HG03103 (cell line): ENCODE results near the gene NECTIN2.

Source experiments
- ATAC-seq: cut with Tn5 transposase; IDR thresholded peaks from one replicate; pipeline ENCODE4 v1.9.1; 2021; ENCODE audit warnings: low read depth; ENCODE audit not compliant: unreplicated experiment

Gene NECTIN2

DNA sequence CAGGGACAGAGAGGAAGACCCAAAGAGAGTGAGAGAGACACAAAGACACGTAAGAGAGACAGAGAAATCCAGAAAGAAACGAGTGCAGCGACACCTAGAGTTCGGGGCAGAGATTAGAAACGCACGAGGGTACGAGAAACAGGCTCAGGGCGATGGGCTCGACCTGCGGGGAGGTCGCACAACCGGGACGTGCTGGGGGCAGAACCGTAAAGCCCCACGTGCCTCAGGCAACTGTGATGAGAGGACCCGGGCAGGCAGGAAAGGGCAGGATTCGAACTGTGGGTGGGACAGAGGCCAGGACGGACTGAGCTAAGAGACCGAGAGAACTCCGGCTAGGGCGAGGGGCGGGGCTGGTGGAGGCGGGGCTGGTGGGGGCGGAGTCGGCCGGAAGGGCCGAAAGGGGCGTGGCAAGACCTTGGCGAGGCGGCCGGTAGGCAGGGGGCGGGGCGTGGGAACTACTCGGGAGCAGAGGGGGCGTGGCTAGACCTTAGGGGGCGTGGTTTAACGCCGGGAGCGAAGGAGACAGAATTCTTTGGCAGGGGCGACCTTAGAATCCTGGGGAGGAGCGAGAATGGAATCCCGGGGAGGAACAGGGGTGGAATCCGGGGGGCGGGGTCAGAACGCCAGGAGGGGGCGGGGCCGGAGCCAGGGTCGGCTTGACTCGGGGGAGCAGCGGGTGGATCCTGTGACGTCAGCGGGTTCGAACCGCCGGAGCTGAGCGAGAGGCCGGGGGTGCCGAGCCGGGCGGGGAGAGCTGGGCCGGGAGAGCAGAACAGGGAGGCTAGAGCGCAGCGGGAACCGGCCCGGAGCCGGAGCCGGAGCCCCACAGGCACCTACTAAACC is at the start of gene NECTIN2:
TSS of gene NECTIN2 (plus strand) at position 686 of the 843 bp plus-strand sequence. CDS start 229 bp downstream, outside the sequence.
- ATAC-seq, result no peak

DNA sequence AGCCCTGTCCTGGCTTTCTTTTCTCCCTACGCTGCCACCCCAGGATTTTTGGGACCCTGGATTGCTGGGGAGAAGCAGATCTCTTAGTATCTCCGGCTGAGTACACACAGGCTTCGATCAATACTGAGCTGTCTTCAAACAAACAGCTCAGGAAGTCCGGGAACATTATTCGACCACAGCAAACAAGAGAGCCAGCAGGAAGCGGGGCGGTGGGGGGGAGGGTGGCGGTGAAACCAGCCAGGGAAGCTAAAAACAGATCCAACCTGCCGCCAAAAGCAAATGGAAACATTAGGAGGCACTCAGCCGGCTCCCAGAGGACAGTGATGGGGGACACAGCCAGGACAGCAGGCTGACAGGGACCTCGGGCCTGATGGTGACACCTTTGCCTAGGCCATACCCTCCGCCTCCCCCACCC is 49.4 kb upstream of the NECTIN2 start:
- no peak for ATAC-seq

DNA sequence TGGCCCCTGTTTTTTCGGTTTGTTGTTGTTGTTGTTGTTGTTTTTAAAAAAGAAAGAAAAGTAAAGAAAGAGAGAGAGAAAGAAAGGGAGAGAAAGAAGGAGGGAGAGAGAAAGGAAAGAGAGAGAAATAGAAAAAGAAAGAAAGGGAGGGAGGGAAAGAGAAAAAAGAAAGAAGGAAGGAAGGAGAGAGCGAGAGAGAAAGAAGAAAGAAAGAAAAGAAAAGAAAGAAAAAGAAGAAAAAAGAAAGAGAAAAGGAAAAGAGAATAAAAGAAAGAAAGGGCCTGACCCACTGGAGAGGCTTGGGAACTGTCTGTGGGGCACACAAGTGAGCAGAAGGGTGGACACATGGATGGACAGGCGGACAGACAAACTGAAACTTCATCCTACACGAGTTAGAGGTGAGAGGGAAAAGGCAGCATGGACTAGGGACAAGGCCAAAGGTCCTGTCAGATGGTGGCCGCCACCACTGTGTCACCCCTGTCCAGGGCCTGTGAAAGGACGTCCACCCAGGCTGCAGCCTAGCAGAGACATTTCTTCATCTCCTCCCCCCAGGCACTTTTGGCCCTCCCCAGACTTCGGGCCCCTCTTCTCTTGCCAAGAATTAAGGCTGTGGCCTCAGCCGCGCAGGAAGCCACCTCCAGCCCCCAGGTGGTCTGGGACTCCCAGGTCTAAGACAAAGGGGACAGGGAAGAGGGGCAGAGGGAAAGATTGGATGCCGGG is 46.3 kb upstream of the NECTIN2 start:
- ATAC-seq, result no peak

DNA sequence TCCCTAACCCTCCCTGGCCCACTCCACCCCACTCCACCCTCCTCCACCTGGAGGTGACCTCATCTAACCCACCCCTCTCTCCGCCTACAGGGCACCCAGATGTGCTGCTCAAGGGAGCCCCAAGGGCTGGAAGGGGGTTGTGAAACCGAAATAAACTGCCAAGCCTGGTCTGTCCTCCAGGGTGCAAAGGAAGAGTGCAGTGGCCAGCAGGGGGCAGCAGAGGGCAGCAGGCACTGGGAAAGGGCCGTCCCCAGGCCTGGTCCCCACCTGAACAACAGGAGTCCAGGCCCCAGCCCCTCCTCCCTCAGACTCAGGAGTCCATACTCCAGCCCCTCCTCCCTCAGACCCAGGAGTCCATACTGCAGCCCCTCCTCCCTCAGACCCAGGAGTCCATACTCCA is 45.6 kb upstream of the NECTIN2 start:
- ATAC-seq, result peak; percentile 78

DNA sequence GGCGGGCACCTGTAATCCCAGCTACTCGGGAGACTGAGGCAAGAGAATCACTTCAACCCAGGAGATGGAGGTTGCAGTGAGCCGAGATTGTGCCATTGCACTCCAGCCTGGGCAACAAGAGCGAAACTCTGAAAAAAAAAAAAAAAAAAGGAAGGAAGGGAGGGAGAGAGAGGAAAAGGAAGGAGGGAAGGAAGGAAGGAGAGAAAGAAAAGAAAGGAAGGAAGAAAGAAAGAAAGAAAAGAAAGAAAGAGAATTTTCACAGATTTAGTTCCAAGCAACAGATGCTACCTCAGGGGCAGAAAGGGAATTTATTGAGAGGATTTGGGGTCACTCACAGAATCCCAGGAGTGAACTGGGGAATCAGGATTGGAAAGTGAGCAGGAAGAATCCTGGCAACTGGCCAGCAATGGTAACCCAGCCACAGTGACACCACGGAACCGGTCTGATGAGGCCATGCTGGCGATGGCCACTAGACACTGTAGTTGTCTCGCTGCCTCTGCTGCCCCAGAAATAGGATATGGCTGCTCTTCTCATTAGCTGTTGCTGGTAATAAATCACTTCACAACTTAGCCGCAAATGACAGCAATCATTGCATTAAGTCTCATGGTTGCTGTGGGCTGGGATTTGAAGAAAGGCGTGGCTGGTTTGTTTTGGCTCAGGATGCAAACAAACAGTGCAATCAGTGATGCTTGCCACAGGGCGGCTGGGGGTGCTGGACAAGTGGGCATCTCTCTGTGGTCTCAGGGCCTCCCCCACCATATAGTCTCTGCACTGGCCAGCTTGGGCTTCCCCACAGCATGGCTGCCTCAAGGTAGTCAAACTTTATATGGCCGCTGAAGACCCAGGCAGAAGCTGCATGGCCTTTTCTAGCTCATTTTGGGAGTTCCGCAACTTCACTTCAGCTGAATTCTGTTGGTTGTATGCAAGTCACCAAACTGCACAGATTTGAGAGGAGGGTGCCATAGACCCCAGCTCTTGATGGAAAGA is 42.4 kb upstream of the NECTIN2 start:
- ATAC-seq, result no peak

DNA sequence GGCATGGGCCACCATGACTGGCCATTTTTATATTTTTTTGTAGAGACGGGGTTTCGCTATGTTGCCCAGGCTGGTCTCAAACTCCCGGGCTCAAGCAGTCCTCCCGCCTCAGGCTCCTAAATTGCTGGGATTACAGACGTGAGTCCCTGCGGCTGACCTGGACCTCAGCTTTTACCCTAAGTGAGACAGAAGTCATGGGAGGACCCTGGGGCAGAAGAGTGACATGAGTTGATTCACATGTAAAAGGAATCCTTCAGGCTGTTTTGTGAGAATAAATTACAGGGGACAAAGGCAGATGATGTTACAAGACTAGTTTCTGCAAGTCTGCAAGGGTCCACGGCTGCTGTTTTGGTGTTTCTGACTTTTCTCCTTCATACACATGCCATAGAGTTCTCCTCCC is 39.8 kb upstream of the NECTIN2 start:
- ATAC-seq, result no peak

DNA sequence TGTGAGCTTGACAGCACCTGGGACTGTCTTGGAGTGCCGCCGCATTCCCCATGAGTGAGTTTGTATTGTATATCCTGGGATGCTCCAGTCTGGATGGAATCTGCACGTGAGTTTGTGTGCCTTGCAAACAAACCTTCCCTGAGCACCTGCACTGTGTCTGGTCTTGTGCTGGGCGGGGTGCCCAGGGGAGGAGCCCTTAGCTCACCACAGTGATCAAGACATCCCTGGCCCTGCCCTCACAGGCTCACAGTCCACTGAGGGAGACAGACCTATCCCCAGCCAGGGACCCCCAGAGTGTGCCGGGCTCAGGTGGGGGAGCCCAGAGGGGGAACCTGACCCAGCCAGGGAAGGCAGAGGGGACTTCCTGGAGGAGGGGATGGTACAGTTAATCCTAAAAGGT is 38.9 kb upstream of the NECTIN2 start:
- no peak for ATAC-seq

DNA sequence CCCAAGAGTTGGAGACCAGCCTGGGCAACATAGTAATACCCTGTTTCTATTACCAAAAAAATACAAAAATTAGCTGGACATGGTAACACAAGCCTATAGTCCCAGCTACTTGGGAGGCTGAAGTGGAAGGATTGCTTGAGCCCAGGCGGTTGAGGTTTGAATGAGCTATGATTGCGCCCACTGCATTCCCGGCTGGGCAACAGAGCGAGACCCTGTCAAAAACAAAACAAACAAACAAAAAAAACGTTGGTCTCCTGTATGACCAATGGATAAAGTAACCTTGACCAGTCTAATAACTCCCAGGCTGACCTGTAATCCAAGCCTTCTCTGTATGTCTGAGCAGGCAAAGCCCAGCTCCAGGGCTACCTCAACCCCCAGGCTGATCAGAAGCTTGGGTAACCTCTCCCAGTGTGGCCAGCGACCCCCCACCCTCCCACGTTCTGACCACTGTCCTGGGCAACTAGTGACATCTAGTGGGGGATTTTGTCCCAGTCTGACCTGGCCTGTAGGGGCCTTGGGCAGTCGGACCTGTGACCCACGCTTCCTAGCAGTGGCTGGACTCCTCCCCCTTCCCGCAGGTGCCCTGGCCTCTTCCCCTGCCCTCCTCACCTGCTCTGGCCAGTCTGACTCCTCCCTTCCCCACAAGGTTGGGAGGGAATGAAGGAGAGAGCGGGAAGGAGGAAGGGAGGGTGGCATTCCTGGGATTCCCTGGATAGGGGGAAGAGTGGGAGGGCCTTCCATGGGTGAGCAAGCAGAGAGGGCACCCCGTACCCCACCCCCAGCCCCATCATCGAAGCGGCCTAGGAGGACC is 38.2 kb upstream of the NECTIN2 start:
- ATAC-seq, result no peak

DNA sequence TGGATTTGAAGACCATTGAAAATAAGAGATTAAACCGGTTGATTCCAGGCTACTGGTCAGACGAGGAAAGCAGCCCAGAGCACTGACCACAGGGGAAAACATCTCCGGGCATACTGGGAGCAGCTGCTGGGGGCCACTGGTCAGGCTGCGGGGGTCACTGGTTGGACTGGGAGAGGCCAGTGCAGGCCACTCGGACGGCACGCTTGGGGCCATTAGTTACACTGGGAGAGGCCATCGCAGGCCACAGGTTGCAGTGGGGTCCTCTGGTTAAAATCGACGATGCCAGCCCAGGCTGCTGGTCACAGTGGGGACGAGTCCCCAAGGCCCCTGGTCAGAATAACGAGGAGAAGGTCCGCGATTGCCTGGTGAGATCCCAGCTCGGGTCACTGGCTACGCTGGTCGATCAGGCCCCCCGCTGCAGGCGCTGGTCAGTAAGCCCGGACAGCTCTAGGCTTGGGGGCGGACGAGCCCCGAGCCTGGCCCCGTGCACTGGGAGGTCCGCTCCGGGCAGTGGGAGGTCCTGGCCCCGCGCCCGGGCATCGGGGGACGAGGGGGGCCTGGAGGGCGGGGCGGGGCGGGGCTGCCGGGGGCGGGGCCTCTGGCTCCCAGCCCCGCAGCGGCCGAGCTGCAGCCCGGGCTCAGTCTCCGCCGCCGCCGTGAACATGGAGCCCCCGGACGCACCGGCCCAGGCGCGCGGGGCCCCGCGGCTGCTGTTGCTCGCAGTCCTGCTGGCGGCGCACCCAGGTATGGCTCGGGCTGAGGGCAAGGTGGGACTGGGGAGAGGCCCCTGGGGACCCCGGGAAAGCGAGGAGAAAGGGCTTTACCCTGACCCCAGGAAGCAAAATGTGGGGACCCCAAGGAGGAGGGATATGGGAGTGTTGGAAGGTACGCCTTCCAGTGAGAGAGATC is 37.4 kb upstream of the NECTIN2 start, which contains the start of gene BCAM:
TSS of gene BCAM (plus strand) at position 641 of the 909 bp plus-strand sequence. CDS start at position 663, 22 bp downstream.
- no peak for ATAC-seq

DNA sequence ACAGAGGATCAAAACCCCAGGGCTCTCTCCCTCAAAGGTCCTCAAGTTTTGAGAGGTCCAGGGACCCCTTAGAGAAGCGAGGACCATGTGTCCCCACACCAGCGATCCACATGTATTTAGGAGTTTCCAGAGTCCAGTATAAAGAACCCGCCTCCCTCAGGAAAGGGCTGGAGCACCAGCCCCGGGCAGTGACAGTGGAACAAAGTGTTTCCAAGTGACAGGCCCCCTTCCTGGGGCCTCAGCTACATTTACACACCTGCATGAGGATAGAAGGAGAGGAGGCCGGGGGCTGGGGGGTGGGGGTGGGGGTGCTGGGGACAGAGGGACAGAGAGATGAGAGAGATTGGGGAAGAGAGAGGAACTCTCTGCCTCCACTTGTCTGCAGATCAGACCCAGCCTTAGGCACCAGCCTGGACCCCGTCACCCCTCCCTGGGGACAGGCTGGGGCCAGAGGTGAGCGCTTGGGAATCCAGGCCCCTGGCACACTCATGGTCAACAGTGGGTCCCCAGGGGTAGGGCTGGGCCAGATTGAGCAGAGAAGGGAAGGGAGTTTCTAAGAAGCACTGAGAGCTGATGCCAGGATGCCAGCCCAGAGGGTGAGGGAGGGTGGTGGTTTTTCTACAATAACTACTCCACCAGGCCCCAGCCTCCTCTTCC is 36.4 kb upstream of the NECTIN2 start:
- no peak for ATAC-seq

DNA sequence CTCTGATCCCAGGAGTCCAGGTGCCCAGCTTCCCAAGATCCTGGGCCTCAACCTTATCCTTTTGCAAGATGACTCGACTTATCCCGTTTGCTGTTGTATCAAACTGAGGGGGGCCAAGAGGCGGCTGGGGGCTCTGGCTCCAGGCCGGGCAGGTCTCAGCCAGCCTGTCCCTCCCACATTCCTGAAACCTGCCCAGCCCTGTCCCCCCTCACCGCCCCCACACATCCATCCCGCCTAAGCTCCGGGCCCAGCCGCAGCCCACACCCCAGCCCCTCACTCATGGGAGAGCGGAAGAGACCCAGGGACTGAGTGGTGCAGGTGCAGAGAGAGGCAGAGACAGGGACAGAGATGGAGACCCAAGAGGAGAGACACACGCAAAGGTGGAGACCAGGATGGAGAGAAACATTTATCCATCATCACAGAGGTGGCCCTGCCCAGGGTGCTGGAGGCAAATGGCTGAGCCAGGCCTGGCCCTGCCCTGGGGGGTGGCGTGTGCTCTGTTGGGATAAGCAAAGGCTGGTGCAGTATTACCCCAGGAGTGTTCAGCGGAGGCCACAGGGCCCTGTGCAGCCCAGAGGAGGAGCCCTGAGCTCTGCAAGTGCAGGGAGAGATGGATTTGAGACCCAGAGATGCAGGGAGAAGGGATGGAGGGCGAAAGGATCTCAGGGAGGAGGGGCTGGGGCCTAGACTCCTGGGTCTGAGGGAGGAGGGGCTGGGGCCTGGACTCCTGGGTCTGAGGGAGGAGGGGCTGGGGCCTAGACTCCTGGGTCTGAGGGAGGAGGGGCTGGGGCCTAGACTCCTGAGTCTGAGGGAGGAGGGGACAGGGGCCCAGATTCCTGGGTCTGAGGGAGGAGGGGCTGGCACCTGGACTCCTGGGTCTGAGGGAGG is 35.6 kb upstream of the NECTIN2 start:
- ATAC-seq, result no peak

DNA sequence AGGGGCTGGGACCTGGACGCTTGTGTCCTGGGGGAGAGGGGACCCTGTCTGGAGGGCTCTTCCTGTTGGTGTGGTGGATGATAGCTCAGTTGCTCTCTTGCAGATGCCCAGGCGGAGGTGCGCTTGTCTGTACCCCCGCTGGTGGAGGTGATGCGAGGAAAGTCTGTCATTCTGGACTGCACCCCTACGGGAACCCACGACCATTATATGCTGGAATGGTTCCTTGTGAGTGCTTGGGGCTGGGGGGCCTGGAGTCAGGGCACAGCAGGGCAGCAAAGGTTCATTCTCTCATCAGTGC is 35.0 kb upstream of the NECTIN2 start:
- no peak for ATAC-seq

DNA sequence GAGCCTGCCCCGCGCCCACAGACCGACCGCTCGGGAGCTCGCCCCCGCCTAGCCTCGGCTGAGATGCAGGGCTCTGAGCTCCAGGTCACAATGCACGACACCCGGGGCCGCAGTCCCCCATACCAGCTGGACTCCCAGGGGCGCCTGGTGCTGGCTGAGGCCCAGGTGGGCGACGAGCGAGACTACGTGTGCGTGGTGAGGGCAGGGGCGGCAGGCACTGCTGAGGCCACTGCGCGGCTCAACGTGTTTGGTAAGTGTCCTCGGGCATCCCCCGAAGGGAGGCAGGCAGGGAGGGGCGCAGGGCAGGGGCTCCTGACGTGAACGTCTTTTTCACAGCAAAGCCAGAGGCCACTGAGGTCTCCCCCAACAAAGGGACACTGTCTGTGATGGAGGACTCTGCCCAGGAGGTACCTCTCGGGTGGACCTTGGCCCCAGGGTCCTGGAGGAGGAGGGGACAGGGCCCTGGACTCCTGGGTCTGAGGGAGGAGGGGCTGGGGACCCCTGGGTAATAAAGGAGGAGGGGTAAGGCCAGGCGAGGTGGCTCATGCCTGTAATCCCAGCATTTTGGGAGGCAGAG is 33.9 kb upstream of the NECTIN2 start:
- no peak for ATAC-seq

DNA sequence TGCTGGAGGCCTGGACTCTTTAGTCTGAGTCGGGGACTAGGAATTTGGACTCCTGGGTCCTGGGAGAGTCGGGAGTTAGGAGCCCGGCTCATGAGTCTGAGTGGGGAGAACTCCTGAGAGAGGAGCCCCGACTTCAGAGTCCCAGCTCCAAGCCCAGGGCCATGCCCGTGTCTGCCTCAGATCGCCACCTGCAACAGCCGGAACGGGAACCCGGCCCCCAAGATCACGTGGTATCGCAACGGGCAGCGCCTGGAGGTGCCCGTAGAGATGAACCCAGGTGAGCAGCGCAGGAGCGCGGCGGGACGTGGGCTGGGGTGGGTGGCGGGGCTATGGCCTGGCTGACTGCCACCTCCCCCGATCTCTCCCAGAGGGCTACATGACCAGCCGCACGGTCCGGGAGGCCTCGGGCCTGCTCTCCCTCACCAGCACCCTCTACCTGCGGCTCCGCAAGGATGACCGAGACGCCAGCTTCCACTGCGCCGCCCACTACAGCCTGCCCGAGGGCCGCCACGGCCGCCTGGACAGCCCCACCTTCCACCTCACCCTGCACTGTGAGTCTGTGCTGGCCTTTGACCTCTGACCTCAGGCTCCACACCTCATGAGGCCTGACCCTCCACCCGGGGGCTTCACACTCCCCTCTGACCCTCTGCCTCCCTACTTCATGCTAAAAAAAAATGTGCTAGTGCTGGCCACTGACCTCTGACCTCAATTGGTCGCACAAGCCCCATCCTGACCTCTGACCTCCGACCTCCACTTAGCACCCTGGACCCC is 32.8 kb upstream of the NECTIN2 start:
- no peak for ATAC-seq

DNA sequence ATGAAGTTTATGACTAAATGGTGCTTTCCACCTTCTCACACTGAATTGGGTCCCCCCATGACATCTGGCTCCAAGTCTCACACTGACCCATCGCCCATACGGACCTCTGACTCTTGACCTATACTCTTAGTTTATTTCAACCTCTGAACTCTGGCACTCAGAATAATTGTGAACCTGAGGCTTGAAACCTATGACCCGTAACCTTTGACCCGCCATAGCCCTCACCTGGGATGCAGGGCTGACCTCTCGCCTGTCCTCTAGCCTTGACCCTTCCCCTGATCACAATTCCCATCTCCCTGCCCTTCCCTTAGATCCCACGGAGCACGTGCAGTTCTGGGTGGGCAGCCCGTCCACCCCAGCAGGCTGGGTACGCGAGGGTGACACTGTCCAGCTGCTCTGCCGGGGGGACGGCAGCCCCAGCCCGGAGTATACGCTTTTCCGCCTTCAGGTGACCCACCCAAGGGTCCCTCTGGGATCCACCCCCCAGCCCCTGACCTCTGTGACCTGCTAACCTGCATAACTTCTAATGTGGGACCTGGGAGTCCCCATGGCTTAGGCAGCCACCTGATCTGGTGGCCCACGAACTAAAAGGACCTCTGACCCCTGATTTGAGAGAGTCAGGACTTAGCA is 32.1 kb upstream of the NECTIN2 start:
- ATAC-seq, result no peak

DNA sequence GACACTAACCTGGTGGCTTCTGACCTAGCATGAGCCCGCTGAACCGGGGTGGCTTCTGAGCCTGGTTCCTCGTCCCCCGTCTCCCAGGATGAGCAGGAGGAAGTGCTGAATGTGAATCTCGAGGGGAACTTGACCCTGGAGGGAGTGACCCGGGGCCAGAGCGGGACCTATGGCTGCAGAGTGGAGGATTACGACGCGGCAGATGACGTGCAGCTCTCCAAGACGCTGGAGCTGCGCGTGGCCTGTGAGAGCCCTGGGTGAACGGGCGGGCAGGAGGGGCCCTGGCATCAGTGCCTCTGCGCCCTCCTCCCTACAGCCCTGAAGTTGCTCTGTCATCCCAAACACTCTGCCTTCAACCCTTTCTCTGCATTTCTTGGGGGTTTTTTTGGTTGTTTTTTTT is 31.6 kb upstream of the NECTIN2 start:
- no peak for ATAC-seq
